ENCODE data around the gene TPGS1.

Gene TPGS1

DNA sequence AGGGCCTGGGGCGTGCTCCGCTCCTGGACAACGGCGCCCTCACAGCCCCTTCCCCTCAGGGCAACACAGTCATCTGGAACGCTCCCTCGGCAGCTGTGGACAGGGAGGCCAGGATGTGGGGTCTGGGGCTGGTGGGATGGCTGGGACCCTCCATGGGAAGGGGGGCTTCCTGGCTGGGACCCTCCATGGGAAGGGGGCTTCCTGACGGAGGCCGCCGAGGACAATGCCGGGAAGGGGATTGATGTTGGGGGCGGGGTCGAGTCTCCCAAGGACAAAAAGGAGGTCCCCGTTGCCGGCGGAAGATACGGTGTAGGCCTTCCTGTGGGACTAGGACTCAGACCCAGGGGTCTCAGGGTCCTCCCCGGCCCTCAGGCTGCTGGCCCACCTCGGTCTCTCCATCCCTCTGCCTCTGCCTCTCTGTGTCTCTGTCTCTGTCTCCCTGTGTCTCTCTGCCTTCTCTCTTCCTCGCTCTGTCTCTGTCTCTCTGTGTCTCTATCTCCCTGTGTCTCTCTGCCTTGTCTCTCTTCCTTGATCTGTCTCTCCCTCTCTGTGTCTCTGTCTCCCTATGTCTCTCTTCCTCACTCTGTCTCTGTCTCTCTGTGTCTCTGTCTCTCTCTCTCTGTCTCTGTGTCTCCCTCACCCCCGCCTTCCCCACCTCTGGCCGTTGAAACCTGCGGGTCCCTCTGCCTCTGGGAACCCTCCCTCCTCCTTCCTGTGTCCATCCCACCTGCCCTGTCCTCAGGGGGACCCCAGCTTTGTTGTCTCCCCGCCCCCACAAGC, 13.7 kb upstream of the TPGS1 start:
- no peak overlapping the region for H3K4me3 ChIP-seq (ENCODE audit: control insufficient read depth, low read depth, low read length)
- DNase-seq (ENCODE audit: low read depth), result no peak
- TF ChIP-seq CTCF (conservative IDR thresholded peaks at IDR 0.05; ENCODE audit: control insufficient read depth, insufficient read depth, low read depth, low read length), result no peak

DNA sequence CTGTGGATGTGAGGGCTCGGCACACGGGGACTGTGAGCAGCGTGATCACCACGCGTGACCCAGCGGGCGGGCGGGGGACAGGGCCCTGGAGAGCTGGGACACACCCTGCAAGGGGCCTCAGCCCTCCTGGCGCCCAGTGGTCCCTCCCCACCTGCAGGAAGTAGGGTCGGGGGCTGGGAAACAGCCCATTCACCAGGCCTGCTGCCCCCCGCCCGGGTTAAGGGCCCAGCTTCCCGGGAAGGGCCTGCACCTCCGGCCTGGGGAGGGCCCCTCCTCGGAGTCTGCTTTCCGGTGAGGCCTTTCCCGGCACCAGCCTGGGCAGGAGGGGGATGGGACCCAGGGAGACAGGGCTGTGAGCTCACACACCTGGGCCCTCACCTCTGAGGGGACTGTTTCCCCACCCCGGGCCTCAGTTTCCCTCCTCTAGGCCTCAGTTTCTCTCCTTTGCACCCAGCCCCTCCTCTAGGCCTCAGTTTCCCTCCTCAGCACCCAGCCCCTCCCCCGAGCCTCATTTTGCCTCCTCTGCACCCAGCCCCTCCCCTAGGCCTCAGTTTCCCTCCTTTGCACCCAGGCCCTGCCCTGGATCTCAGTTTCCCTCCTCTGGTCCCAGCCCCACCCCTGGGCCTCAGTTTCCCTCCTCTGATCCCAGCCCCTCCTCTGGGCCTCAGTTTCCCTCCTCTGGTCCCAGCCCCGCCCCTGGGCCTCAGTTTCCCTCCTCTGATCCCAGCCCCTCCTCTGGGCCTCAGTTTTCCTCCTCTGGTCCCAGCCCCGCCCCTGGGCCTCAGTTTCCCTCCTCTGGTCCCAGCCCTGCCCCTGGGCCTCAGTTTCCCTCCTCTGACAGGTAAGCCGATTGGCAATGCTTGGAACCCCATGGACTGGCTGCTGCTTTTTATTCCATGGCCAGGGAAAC, 12.9 kb upstream of the TPGS1 start:
- H3K4me3 ChIP-seq (ENCODE audit: control insufficient read depth, low read depth, low read length), result no peak overlapping the region
- DNase-seq (ENCODE audit: low read depth), result no peak
- no peak for TF ChIP-seq CTCF (conservative IDR thresholded peaks at IDR 0.05; ENCODE audit: control insufficient read depth, insufficient read depth, low read depth, low read length)

DNA sequence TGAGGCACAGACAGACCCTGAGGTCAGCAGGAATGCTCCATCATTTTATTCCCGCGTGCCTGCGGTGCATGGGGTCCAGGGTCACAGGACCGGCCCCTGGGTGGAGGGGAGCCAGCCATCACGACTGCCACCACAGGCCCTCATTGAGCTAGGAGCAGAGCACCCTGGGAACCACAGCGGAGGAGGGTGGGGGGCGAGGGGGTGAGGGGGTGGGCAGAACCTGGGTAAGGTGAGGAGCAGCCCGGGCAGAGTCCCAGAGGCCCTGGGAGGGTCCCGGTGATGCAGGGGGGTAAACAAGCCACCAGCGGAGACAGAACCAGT, 12.3 kb upstream of the TPGS1 start:
- DNase-seq (ENCODE audit: low read depth), result no peak
- no peak for TF ChIP-seq CTCF (conservative IDR thresholded peaks at IDR 0.05; ENCODE audit: control insufficient read depth, insufficient read depth, low read depth, low read length)
- H3K4me3 ChIP-seq (ENCODE audit: control insufficient read depth, low read depth, low read length), result no peak overlapping the region

- TF ChIP-seq CTCF (conservative IDR thresholded peaks at IDR 0.05; ENCODE audit: control insufficient read depth, insufficient read depth, low read depth, low read length), result peak; percentile 45
- peak; percentile 49 for DNase-seq (ENCODE audit: low read depth)
- no peak overlapping the region for H3K4me3 ChIP-seq (ENCODE audit: control insufficient read depth, low read depth, low read length)
These were observed 11.7 kb upstream of the TPGS1 start for GRCh38 chr19:495402-496111.

DNA sequence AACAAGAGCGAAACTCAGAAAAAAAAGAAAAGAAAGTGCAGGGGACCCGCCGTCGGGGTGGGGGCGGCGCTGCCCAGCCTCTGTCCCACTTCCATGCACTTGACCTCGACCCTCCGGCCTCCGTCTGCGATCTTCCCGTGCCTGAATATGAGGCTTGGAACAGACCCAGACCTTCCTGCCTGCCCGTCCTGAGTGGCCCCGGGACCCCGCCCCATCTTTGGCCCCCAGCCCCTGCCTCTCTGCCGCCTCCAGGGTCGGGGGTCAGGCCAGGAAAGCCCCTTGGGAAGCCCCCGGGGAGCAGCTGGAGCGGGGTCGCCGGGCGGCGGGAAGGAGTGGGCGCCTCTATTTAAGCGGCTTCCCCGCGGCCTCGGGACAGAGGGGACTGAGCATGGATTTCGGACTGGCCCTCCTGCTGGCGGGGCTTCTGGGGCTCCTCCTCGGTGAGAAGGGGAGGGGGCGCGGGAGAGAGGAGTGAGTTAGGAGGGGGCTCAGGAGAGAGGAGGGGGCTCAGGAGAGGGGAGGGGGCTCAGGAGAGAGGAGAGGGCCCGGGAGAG, 11.1 kb upstream of the TPGS1 start, which contains the start of gene MADCAM1:
MADCAM1 (plus strand) TSS at position 375 of the 554 bp plus-strand sequence; CDS start at position 389, 14 bp downstream.
- TF ChIP-seq CTCF (conservative IDR thresholded peaks at IDR 0.05; ENCODE audit: control insufficient read depth, insufficient read depth, low read depth, low read length), result no peak
- no peak for DNase-seq (ENCODE audit: low read depth)
- no peak within 1 kb of the TSS for H3K4me3 ChIP-seq (ENCODE audit: control insufficient read depth, low read depth, low read length)

DNA sequence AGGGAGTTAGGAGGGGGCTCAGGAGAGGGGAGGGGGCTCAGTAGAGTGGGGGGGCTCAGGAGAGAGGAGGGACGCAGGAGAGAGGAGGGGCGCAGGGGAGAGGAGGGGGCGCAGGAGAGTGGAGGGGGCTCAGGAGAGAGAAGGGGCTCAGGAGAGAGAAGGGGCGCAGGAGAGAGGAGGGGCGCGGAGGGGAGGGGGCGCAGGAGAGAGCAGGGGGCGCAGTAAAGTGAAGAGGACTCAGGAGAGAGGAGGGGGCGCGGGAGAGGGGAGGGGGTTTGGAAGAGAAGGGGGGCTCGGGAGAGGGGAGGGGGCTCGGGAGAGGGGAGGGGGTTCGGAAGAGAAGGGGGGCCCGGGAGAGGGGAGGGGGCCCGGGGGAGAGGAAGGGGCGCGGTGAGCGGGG, 10.3 kb upstream of the TPGS1 start:
- no peak for TF ChIP-seq CTCF (conservative IDR thresholded peaks at IDR 0.05; ENCODE audit: control insufficient read depth, insufficient read depth, low read depth, low read length)
- DNase-seq (ENCODE audit: low read depth), result no peak
- H3K4me3 ChIP-seq (ENCODE audit: control insufficient read depth, low read depth, low read length), result no peak overlapping the region
